Measurements from ENCODE around the gene CCT8.

- TF ChIP-seq CTCF (IDR thresholded peaks at IDR 0.05): no peak
- no peak for TF ChIP-seq POLR2A (IDR thresholded peaks at IDR 0.05; ENCODE audit: low read depth)
- TF ChIP-seq EP300 (IDR thresholded peaks at IDR 0.05): no peak
- no peak for TF ChIP-seq POLR2AphosphoS5 (IDR thresholded peaks at IDR 0.05)
These were observed 31.8 kb upstream of the CCT8 start for GRCh38 chr21:29105218-29105617.
